RWPE2 (cell line): ENCODE results near the gene TMIE.

Experiments used
- ATAC-seq: fragments of 200-7000 bp; cut with Tn5 transposase; 3 replicates; pipeline ENCODE4 v1.9.1; 2021; ENCODE audit warnings: low read depth
- DNase-seq: peaks from one replicate; pipeline ENCODE4 v3.0.0-alpha.2; 2020; ENCODE audit warnings: low spot score
- H3K27ac ChIP-seq: fragments of 450-650 bp; 2 replicates; pipeline ENCODE4 v1.5.1; 2017; ENCODE audit warnings: mild to moderate bottlenecking; ENCODE audit not compliant: poor library complexity, severe bottlenecking
- H3K27me3 ChIP-seq: fragments of 250-450 bp; sonication (Bioruptor Pico); 2 replicates; pipeline ENCODE4 v1.5.1; 2021; ENCODE audit warnings: mild to moderate bottlenecking, moderate library complexity; ENCODE audit not compliant: insufficient read depth, poor library complexity, severe bottlenecking
- H3K36me3 ChIP-seq: fragments of 250-450 bp; sonication (Bioruptor Pico); 2 replicates; pipeline ENCODE4 v1.5.1; 2020; ENCODE audit warnings: low read depth, mild to moderate bottlenecking, moderate library complexity
- H3K4me1 ChIP-seq: fragments of 250-450 bp; sonication (Bioruptor Pico); 2 replicates; pipeline ENCODE4 v1.5.1; 2021; ENCODE audit warnings: mild to moderate bottlenecking, moderate library complexity; ENCODE audit not compliant: insufficient read depth, poor library complexity, severe bottlenecking
- H3K4me3 ChIP-seq: fragments of 250-450 bp; sonication (Bioruptor Pico); 2 replicates; pipeline ENCODE4 v1.5.1; 2021; ENCODE audit warnings: mild to moderate bottlenecking, moderate library complexity; ENCODE audit not compliant: severe bottlenecking
- H3K9me3 ChIP-seq: fragments of 250-450 bp; sonication (Bioruptor Pico); 2 replicates; pipeline ENCODE4 v1.5.1; 2021; ENCODE audit warnings: mild to moderate bottlenecking, moderate library complexity; ENCODE audit not compliant: severe bottlenecking
- CTCF ChIP-seq: fragments of 450-650 bp; IDR thresholded peaks from one replicate; pipeline ENCODE4 v1.5.1; 2017; ENCODE audit warnings: mild to moderate bottlenecking, moderate library complexity; ENCODE audit not compliant: poor library complexity, severe bottlenecking

Gene TMIE

GRCh38 chr3:46717447-46718231 lies 16.4 kb downstream of the TMIE start, which contains the start of gene PRSS50:
PRSS50 (minus strand) TSS chr3:46717869; CDS start chr3:46717824, 45 bp downstream.
- no peaks in the 10 kb centered on the region for H3K27me3 ChIP-seq
- no peaks in the 10 kb centered on the region for H3K36me3 ChIP-seq
- H3K4me1 ChIP-seq: peaks cover 3% of the 10 kb centered on the region
- peak; percentile 27 for TF ChIP-seq CTCF
- ATAC-seq (no peak; the same call in 2 of the 3 replicates), DNase-seq (no peak)
- H3K9me3 ChIP-seq: no peaks in the 10 kb centered on the region
- H3K27ac ChIP-seq: no peak within 1 kb of the TSS
- no peak within 1 kb of the TSS for H3K4me3 ChIP-seq

DNA sequence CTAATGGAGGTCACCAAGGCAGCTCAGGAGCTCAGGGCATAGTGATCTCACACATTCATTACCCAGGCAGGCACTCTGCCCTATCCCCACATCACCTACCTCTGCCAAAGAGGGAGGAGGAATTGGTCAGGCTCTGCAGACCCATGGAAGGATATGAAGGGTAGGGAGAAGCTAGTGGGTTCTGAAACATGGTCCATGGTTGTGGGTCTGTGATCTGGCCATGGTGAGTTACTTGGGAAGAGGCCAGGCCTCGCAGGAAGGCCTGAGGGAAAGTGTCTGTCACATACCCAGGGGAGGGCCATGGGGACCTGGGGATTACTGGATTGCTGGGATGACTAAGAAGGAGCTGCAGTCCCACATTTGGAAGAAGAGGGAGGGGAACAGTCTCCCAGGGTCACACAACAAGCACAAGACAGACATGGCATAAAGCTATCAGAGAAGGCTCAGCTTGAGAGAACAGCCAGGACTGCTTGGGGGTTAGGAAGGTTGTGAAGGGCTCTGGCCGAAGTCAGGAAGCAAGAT lies 17.9 kb downstream of the TMIE start:
- H3K9me3 ChIP-seq: no peaks in the 10 kb centered on the region
- no peak for TF ChIP-seq CTCF
- H3K27me3 ChIP-seq: no peaks in the 10 kb centered on the region
- no peaks in the 10 kb centered on the region for H3K4me1 ChIP-seq
- H3K27ac ChIP-seq: no peak overlapping the region
- H3K36me3 ChIP-seq: no peaks in the 10 kb centered on the region
- no peak for ATAC-seq
- H3K4me3 ChIP-seq: no peak overlapping the region
- DNase-seq: no peak

DNA sequence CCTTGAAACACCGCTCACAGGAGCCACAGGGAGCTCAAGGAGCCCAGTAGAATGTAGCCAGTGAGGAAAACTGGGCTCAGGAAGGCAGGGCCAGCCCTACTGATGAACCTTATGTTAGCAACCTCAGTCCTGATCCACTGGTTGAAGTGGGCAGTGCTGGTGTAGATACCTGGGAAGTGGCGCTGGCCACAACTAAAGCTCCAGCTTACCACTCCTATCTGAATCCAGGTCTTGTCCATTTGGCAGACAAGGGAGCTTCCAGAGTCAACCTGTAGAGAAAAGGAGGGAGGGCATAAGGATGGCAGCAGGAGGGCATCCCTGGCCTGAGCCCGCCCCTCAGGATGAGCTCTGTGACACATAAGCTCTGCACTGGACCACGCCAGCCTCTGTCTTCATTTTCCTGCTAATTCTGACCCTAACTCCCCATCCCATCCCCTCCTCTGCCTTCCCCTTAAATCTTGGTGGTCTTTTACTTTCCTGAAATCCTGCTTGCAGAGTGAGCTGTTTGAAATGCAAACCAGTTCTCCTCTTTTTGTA lies 18.6 kb downstream of the TMIE start:
- ATAC-seq (no peak), DNase-seq (no peak)
- Histone ChIP-seq H3K36me3 (no peaks in the 10 kb centered on the region), H3K27me3 (no peaks in the 10 kb centered on the region), H3K4me3 (no peak overlapping the region), H3K9me3 (no peaks in the 10 kb centered on the region), H3K4me1 (no peaks in the 10 kb centered on the region), H3K27ac (no peak overlapping the region)
- TF ChIP-seq CTCF: no peak

DNA sequence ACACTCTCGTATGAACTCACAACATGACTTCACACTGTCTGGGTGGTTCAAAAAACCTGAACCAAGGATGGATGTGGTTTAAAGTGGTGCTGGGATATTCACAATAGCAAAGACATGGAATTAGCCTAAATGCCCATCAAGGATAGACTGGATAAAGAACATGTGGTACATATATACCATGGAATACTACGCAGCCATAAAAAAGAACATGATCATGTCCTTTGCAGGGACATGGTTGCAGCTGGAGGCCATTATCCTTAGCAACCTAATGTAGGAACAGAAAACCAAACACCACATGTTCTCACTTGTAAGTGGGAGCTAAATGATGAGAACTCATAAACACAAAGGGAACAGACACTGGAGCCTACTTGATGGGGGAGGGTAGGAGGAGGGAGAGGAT lies 19.8 kb downstream of the TMIE start:
- TF ChIP-seq CTCF: no peak
- no peaks in the 10 kb centered on the region for H3K36me3 ChIP-seq
- DNase-seq (no peak), ATAC-seq (no peak)
- H3K4me1 ChIP-seq: no peaks in the 10 kb centered on the region
- no peaks in the 10 kb centered on the region for H3K9me3 ChIP-seq
- H3K27ac ChIP-seq: no peak overlapping the region
- H3K4me3 ChIP-seq: no peak overlapping the region
- no peaks in the 10 kb centered on the region for H3K27me3 ChIP-seq

DNA sequence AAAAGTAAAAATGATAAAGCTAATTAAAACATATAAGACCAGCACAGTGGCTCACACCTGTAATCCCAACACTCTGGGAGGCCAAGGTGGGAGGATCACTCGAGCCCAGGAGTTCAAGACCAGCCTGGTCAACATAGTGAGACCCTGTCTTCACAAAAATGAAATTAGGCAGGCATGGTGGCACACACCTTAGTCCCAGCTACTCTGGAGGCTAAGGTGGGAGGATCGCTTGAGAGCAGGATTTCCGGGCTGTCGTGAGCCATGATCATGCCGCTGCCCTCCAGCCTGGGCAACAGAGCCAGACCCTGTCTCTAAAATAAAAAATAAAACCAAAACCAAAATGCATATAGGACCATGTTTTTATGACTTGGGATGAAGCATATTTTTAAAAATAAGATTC lies 21.3 kb downstream of the TMIE start:
- Histone ChIP-seq H3K4me3 (no peak overlapping the region), H3K27ac (no peak overlapping the region), H3K27me3 (no peaks in the 10 kb centered on the region), H3K9me3 (no peaks in the 10 kb centered on the region), H3K36me3 (no peaks in the 10 kb centered on the region), H3K4me1 (no peaks in the 10 kb centered on the region)
- no peak for TF ChIP-seq CTCF
- no peak for ATAC-seq
- no peak for DNase-seq
